GM15510 (cell line): ENCODE results near the gene TEX264.

Experiments
- POLR2A ChIP-seq: IDR thresholded peaks from 3 replicates; pipeline ENCODE4 v1.6.1; 2011; ENCODE audit warnings: borderline replicate concordance; ENCODE audit not compliant: insufficient read length; ENCODE audit errors: extremely low read depth

Gene TEX264

DNA sequence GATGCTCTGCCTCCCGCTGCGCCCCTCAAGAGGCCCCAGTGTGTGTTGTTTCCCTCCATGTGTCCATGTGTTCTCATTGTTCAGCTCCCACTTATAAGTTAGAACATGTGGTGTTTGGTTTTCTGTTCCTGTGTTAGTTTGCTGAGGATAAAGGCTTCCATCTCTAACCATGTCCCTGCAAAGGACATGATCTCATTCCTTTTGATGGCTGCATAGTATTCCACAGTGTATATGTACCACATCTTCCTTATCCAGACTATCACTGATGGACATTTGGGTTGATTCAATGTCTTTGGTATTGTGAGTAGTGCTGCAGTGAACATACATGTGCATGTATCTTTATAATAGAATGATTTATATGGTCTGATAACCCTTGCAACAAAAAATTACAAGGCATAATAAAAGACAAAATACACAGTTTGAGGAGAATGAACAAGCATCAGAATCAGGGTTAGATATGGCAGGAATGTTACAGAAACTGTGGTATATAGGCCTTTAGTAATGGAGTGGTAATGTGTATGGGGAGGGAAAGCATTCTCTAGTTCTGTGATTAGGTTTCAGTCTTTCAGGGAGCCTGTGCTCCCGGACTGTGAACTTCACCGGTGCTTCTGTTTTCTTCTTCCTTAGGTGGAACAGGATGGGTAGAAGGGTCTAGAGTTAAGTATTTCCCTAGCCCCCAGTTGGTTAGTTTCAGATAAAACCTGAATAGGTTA lies 63.0 kb downstream of the TEX264 start:
- no peak for TF ChIP-seq POLR2A

DNA sequence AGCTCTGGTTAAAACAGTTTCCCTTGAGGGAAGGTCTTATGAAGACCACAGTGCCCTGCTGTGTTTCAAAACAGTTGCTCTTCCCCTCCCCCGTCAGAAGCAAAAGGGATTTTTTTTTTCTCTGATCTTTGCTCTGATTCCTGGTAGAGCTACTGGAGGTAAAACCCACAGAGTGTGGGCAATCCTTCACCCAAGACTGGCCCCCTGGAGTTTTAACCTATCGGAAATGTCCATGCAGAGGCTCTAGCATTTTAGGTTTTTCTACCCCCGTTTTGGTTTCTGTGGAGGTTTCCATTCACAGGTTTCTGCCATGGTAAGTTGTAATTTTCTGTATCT lies 63.5 kb downstream of the TEX264 start:
- TF ChIP-seq POLR2A, result no peak

DNA sequence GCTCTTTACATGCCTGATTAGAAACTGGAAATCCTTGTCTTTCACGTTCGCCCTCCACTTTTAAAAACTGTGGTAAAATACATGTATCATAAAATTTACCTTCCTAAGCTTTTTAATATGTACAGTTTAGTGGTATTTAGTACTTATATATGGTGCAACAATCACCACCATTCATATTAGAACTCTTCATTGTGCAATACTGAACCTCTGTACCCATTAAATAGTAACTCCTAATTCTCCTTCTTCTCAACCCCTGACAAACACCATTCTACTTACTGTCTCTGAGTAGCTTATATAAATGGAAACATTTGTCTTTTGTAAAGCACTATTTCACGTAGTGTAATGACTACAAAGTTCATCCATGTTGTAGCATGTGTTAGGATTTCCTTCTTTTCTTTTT lies 64.0 kb downstream of the TEX264 start:
- TF ChIP-seq POLR2A, result no peak

DNA sequence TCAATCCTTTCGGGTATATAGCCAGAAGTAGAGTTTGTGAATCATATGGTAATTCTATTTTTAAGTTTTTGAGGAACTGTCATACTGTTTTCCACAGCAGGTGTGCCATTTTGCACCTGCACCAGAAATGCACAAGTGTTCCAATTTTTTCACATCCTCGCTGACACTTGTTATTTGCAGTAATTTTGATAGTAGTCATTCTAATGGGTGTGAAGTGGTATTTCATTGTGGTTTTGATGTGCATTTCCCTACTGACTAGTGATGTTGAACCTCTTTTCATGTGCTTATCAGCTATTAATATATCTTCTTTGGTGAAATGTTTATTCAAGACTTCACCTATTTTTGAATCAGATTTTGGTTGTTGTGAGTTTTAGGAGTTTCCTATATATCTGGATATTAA lies 64.9 kb downstream of the TEX264 start:
- TF ChIP-seq POLR2A, result no peak

DNA sequence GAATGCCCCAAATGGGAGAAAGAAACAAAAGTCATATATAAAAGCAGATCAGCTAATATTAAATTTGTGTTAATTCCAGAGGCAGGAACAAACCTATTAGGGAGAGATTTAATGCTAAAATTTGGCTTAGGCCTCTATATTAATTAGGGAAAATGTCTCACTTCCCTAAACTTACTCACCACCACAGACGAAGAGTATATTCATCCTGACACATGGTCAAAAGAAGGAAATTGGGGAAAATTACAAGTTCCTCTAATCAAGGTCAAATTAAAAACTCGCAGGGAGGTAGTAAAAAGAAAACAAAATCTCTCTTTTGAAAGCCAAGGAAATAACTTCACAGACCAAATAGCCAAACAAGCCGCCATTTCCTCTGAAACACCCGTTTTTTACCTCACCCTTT lies 68.1 kb downstream of the TEX264 start:
- TF ChIP-seq POLR2A, result no peak

DNA sequence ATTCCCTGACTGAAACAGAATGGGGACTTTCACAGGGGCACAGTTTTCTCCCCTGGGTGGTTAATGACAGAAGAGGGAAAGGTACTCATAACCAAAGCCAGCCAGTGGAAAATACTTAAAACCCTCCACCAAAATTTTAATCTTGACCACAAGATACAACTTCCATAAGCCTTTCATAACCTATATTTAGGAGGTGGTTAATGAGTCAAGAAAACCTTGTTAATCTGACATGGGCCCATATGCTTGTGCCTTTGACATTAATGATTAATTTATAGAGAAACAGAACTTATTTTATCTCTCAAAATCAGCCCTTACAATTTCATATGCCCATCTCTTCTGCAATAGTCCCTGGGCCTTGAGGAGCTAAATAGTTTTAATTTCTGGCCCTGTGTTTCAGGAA lies 76.8 kb downstream of the TEX264 start:
- no peak for TF ChIP-seq POLR2A

DNA sequence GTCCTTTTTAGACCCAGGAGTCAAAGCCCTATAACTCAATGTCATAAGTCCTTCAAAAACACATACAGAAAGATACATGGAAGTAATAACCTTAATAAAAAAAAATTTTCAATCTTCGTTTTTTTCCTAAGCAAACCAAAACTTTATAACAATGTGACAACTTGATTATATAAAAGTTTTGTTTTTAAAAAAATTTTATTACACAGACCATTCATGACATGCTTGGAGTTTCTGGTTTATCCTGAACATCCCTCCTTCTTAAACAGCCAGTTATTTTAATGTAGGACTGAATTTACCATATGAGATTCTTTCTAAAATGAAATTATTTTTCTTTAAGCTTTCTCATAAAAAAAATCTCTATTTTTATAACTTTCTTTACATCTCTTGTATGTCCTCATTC lies 77.3 kb downstream of the TEX264 start:
- no peak for TF ChIP-seq POLR2A

DNA sequence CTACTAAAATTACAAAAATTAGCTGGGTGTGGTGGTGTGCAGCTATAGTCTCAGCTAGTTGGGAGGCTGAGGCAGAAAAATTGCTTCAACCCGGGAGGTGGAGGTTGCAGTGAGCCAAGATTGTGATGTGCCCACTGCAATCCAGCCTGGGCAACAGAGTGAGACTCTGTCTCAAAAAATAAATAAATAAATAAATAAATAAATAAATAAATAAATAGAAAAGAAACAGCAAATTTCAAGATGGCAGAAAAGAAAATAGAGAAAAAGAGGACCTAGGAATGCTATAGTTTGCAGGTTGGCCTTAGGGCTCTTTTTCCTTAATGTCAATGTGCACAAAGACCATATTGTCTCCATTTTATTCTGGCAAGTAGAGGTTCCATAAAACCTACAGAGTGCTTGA lies 79.8 kb downstream of the TEX264 start:
- no peak for TF ChIP-seq POLR2A

DNA sequence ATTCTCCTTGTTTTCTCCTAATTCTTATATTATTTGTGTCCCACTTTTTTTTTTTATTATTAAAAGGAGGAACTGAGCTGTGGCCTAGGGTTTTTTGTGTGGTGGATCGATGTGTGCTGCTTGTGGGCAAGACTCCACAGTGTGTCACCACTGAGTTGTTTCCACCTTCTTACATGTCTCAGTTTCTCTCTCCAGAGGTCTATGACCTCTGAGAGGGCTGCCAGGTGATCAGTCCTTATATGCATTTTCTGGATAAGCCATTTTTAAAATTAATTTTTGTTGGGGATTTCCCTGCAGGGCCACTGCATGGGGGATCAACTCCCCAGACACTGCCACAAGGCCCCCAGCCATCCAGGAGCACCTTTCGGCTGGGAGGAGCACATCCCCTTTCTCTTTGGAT lies 80.2 kb downstream of the TEX264 start:
- no peak for TF ChIP-seq POLR2A
